HepG2 (cell line): ENCODE measurements around the gene MALT1. TPM values are rescaled to one million over a fixed set of nuclear protein-coding genes. Genes with fewer than 3 reads are reported as not detected.

ENCODE experiments used
- ATAC-seq: fragments of 200-7000 bp; cut with Tn5 transposase; 3 replicates; pipeline ENCODE4 v1.9.1; 2020; ENCODE audit warnings: mild to moderate bottlenecking, moderate library complexity
- BruUV-seq: library from RNA; stranded (reverse); fragments of 400-500 nt; replicated peaks from 2 replicates; lab custom pipeline; 2021; lab: Mats Ljungman, UMichigan
- CTCF ChIA-PET: fragments of 300-600 bp; formaldehyde crosslinking; extraction: SDS; loops from one replicate; lab custom pipeline; 2021; ENCODE audit warnings: low total read pairs, inconsistent platforms, low intra/inter-chr PET ratio; lab: Yijun Ruan, JAX
- POLR2A ChIA-PET: fragments of 350-600 bp; sonication (Branson Sonifier 250); formaldehyde crosslinking; loops from one replicate; lab custom pipeline; 2020; ENCODE audit warnings: antibody characterized with exemption, inconsistent platforms; lab: Yijun Ruan, JAX
- DNase-seq: peaks from one replicate; pipeline ENCODE4 v3.0.0-alpha.2; 2015; ENCODE audit warnings: low spot score
- FAIRE-seq: peaks from 3 replicates; lab custom pipeline; 2011; peaks lifted over from hg19 to GRCh38; lab: Jason Lieb, UNC
- H2AFZ ChIP-seq: one replicate; pipeline ENCODE4 v1.6.1; 2011; ENCODE audit warnings: low read length, inconsistent platforms
- H3K27ac ChIP-seq: fragments of 300-600 bp; 3 replicates; pipeline ENCODE4 v1.8.0; 2011; ENCODE audit warnings: mixed run types, mild to moderate bottlenecking, mixed read lengths, low read length, inconsistent platforms; ENCODE audit not compliant: insufficient read depth; ENCODE audit errors: extremely low read length
- H3K27me3 ChIP-seq, 2 experiments: fragments of 200-600 bp in 1 of 2; 2 replicates in 1 of 2; 3 replicates in 1 of 2; pipeline versions ENCODE4 v1.6.0 to v1.8.0; 2011; ENCODE audit warnings: low read length in 2 of 2, mild to moderate bottlenecking in 2 of 2, moderate library complexity in 2 of 2, inconsistent platforms in 1 of 2; ENCODE audit not compliant: insufficient read depth in 2 of 2, control insufficient read depth in 1 of 2
- H3K36me3 ChIP-seq, 2 experiments: fragments of 200-600 bp in 1 of 2; replicated peaks in 1 of 2; 2 replicates in 1 of 2; 3 replicates in 1 of 2; pipeline versions ENCODE4 v1.5.1 to v1.8.0; 2011; ENCODE audit warnings: low read length in 2 of 2, inconsistent platforms in 1 of 2; ENCODE audit not compliant: insufficient read depth in 2 of 2, control insufficient read depth in 1 of 2
- H3K4me1 ChIP-seq: 2 replicates; pipeline ENCODE4 v1.5.1; 2012; ENCODE audit warnings: low read length, inconsistent platforms; ENCODE audit not compliant: insufficient read depth
- H3K4me2 ChIP-seq: 2 replicates; pipeline ENCODE4 v1.6.0; 2011; ENCODE audit warnings: low read depth, low read length, inconsistent platforms
- H3K4me3 ChIP-seq, 3 experiments: fragments of 200-600 bp in 1 of 3; sonication (generic), shearing (Covaris generic) in 1 of 3; replicated peaks in 1 of 3; 2 replicates each; pipeline ENCODE4 v1.5.1; 2011 to 2016; ENCODE audit warnings: low read length in 3 of 3, inconsistent platforms in 2 of 3, low read depth in 2 of 3, mild to moderate bottlenecking in 2 of 3, control low read depth in 1 of 3, mixed read lengths in 1 of 3; ENCODE audit not compliant: insufficient read depth in 1 of 3
- H3K79me2 ChIP-seq: one replicate; pipeline ENCODE4 v1.6.1; 2011; ENCODE audit warnings: low read length, inconsistent platforms; ENCODE audit not compliant: insufficient read depth
- H3K9ac ChIP-seq: 2 replicates; pipeline ENCODE4 v1.6.0; 2011; ENCODE audit warnings: mild to moderate bottlenecking, low read depth, low read length, inconsistent platforms; ENCODE audit not compliant: insufficient read depth
- H3K9me3 ChIP-seq: 2 replicates; pipeline ENCODE4 v1.5.1; 2012; ENCODE audit warnings: mild to moderate bottlenecking, low read length
- H4K20me1 ChIP-seq: 2 replicates; pipeline ENCODE4 v1.6.0; 2011; ENCODE audit warnings: inconsistent platforms, mild to moderate bottlenecking, low read length, moderate library complexity; ENCODE audit not compliant: insufficient read depth
- DNMT3B ChIP-seq: conservative IDR thresholded peaks from 2 replicates; pipeline ENCODE4 v1.6.1; 2016; ENCODE audit warnings: missing biosample characterization, control low read depth
- GABPA ChIP-seq, 2 experiments: IDR thresholded peaks; 2 replicates each; pipeline ENCODE4 v1.6.1; 2011 to 2016; ENCODE audit warnings: low read depth in 2 of 2, low read length in 1 of 2, missing biosample characterization in 1 of 2, missing genetic modification characterization in 1 of 2
- HIVEP1 ChIP-seq: sonication (generic); formaldehyde crosslinking; IDR thresholded peaks from 2 replicates; pipeline ENCODE4 v1.4.0; 2020; ENCODE audit warnings: mild to moderate bottlenecking, missing genetic modification reagents
- MAF1 ChIP-seq: sonication (generic); formaldehyde crosslinking; IDR thresholded peaks from 2 replicates; pipeline ENCODE4 v1.5.0; 2020; ENCODE audit warnings: missing genetic modification reagents, borderline replicate concordance
- RAD51 ChIP-seq: fragments of 450-650 bp; IDR thresholded peaks from 2 replicates; pipeline ENCODE4 v1.6.1; 2016; ENCODE audit warnings: borderline replicate concordance
- SPEN ChIP-seq: sonication (generic); formaldehyde crosslinking; IDR thresholded peaks from 2 replicates; pipeline ENCODE4 v1.5.1; 2020; ENCODE audit warnings: low read depth, mild to moderate bottlenecking, missing genetic modification reagents
- ZBTB3 ChIP-seq: sonication (generic); formaldehyde crosslinking; IDR thresholded peaks from 2 replicates; pipeline ENCODE4 v1.4.0; 2020; ENCODE audit warnings: low read depth, mild to moderate bottlenecking, moderate library complexity, missing genetic modification reagents, borderline replicate concordance
- ZIK1 ChIP-seq: sonication (generic); formaldehyde crosslinking; IDR thresholded peaks from 2 replicates; pipeline ENCODE4 v1.5.0; 2020; ENCODE audit warnings: mild to moderate bottlenecking, low read depth, missing genetic modification reagents, borderline replicate concordance
- WGBS: methylation state at CpG from one replicate; pipeline ENCODE4 v1.1.6; 2017; ENCODE audit warnings: low lambda C conversion rate; 5-methylcytosine and 5-hydroxymethylcytosine counted together
- in situ Hi-C: cut with HindIII; loops from 2 replicates; pipeline ENCODE4 v1.10.0; 2017; ENCODE audit warnings: low pct_unique_long_range_greater_than_20kb; ENCODE audit not compliant: extremely low pct_ligation_motif_present
- intact Hi-C: fragments of 100-400 bp; cut with micrococcal nuclease; formaldehyde crosslinking; loops from one replicate; pipeline ENCODE4 v1.10.0; 2022; ENCODE audit not compliant: unreplicated experiment
- polyA plus RNA-seq, 8 experiments: library from polyadenylated mRNA; depleted of rRNA in 3 of 8; stranded (reverse) in 7 of 8; unstranded in 1 of 8; fragments of >200 nt; fragmentation: Illumina TruSeq in 4 of 8; extraction: Trizol in 4 of 8; gene quantifications; 2 replicates each; pipeline versions ENCODE4 v1.2.1 to v1.2.3, GENCODE V29; 2011 to 2016; ENCODE audit warnings: low read depth in 4 of 8, missing spikeins in 1 of 8, mixed read lengths in 1 of 8; ENCODE audit not compliant: insufficient read depth in 1 of 8
- total RNA-seq, 5 experiments: library from RNA; depleted of rRNA; stranded (reverse); fragments of >200 nt; fragmentation: Illumina TruSeq; extraction: Trizol; gene quantifications; 2 replicates each; pipeline ENCODE4 v1.2.3, GENCODE V29; 2016; ENCODE audit warnings: low read depth in 1 of 5
- TF ChIP-seq, protein P1 (sequence below): sonication (generic); formaldehyde crosslinking; conservative IDR thresholded peaks from 2 replicates; pipeline ENCODE4 v1.8.0; 2022; ENCODE audit warnings: mild to moderate bottlenecking, moderate library complexity, missing genetic modification reagents
- TF ChIP-seq, protein P2 (sequence below): sonication (generic); formaldehyde crosslinking; IDR thresholded peaks from 2 replicates; pipeline ENCODE4 v1.5.0; 2020; ENCODE audit warnings: mild to moderate bottlenecking, missing genetic modification reagents, borderline replicate concordance

Gene MALT1
- total and polyA plus RNA-seq, 2 of the 13 experiments (the other 11 are each of a cell fraction or from before 2014, with no cell fraction given): 43.9 to 89.0 TPM

DNA sequence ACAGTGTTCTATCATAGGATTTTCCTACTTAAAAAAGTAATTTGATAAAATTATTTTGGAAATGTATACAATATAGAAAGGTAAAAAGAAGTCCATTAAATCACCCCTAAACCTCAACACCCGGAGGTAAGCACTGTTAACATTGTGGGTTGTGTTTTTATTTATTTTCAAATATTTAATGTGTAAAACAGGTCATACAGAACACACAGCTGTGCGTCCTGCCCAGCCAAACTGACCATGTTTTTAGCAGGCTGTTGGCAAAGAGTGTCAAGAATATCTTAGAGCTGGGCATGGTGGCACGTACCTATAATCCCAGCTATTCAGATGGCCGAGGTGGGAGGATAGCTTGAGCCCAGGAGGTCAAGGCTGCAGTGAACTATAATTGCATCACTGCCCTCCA lies 114.6 kb downstream of the MALT1 start (continued):
- no peak for TF ChIP-seq MAF1 (CRISPR knock-in tag)
- no peak for TF ChIP-seq SPEN (CRISPR knock-in tag)

DNA sequence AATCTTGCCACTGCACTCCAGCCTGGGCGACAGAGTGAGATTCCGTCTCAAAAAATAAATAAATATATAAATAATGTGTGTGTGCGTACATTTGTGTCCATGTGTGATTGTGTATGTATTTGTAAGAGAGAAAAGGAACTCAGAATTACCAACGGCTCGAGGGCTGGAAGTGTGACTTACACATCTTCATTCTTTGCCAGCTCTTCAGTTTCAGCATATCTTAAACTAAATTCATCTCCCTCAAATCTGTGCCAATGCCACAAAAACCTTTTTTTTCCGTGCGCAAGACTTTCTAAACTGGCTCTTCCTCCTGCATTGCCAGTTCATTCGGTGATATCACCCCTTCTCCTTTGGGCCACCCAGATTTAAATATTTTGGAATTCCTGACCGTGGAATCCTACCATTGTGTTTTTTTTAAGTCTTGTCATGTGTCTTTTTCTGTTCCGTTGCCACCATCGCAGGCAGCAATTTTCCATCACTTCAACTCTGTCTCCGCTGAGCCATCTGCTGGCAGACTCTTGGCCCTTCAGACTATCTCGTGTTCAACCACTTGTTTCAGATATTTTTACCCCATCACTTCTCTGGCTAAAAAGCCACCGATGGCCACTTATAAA lies 116.4 kb downstream of the MALT1 start:
- intact Hi-C loops (no loop called here), in situ Hi-C loops (loop anchor here (10.0 kb wide), 1 partner anchor 267 kb away; no protein-coding TSS in a partner anchor)
- Histone ChIP-seq H3K9me3 (no peaks in the 10 kb centered on the region), H3K36me3 (no peaks in the 10 kb centered on the region), H3K4me1 (peaks cover 13% of the 10 kb centered on the region; the same call in 1 of the 2 replicates), H3K9ac (no peak overlapping the region), H3K4me3 (no peak overlapping the region), H3K4me2 (no peak overlapping the region), H3K27ac (no peak overlapping the region), H4K20me1 (no peaks in the 10 kb centered on the region), H3K79me2 (no peaks in the 10 kb centered on the region), H2AFZ (no peak overlapping the region), H3K27me3 (peaks cover 1 to 32% of the 10 kb centered on the region in 2 experiments; a peak in 2 of 5 replicates)
- no peak for DNase-seq
- WGBS: 68% methylated on average over 14 of the region's 14 CpGs
- no peak for FAIRE-seq
- CTCF ChIA-PET: no interaction called here
- ATAC-seq: no peak
- POLR2A ChIA-PET: no interaction called here
- BruUV-seq: no TSS peak
- TF ChIP-seq, protein P1, sequence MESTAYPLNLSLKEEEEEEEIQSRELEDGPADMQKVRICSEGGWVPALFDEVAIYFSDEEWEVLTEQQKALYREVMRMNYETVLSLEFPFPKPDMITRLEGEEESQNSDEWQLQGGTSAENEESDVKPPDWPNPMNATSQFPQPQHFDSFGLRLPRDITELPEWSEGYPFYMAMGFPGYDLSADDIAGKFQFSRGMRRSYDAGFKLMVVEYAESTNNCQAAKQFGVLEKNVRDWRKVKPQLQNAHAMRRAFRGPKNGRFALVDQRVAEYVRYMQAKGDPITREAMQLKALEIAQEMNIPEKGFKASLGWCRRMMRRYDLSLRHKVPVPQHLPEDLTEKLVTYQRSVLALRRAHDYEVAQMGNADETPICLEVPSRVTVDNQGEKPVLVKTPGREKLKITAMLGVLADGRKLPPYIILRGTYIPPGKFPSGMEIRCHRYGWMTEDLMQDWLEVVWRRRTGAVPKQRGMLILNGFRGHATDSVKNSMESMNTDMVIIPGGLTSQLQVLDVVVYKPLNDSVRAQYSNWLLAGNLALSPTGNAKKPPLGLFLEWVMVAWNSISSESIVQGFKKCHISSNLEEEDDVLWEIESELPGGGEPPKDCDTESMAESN (CRISPR knock-in tag): no peak
- TF ChIP-seq ZBTB3 (no peak), GABPA (IDR thresholded peaks at IDR 0.05; ENCODE audit: low read depth, low read length) (no peak), GABPA (CRISPR knock-in tag; IDR thresholded peaks at IDR 0.05; ENCODE audit: low read depth) (no peak), DNMT3B (CRISPR knock-in tag) (no peak), HIVEP1 (CRISPR knock-in tag) (no peak), ZIK1 (CRISPR knock-in tag) (no peak), RAD51 (no peak)
- TF ChIP-seq, protein P2, sequence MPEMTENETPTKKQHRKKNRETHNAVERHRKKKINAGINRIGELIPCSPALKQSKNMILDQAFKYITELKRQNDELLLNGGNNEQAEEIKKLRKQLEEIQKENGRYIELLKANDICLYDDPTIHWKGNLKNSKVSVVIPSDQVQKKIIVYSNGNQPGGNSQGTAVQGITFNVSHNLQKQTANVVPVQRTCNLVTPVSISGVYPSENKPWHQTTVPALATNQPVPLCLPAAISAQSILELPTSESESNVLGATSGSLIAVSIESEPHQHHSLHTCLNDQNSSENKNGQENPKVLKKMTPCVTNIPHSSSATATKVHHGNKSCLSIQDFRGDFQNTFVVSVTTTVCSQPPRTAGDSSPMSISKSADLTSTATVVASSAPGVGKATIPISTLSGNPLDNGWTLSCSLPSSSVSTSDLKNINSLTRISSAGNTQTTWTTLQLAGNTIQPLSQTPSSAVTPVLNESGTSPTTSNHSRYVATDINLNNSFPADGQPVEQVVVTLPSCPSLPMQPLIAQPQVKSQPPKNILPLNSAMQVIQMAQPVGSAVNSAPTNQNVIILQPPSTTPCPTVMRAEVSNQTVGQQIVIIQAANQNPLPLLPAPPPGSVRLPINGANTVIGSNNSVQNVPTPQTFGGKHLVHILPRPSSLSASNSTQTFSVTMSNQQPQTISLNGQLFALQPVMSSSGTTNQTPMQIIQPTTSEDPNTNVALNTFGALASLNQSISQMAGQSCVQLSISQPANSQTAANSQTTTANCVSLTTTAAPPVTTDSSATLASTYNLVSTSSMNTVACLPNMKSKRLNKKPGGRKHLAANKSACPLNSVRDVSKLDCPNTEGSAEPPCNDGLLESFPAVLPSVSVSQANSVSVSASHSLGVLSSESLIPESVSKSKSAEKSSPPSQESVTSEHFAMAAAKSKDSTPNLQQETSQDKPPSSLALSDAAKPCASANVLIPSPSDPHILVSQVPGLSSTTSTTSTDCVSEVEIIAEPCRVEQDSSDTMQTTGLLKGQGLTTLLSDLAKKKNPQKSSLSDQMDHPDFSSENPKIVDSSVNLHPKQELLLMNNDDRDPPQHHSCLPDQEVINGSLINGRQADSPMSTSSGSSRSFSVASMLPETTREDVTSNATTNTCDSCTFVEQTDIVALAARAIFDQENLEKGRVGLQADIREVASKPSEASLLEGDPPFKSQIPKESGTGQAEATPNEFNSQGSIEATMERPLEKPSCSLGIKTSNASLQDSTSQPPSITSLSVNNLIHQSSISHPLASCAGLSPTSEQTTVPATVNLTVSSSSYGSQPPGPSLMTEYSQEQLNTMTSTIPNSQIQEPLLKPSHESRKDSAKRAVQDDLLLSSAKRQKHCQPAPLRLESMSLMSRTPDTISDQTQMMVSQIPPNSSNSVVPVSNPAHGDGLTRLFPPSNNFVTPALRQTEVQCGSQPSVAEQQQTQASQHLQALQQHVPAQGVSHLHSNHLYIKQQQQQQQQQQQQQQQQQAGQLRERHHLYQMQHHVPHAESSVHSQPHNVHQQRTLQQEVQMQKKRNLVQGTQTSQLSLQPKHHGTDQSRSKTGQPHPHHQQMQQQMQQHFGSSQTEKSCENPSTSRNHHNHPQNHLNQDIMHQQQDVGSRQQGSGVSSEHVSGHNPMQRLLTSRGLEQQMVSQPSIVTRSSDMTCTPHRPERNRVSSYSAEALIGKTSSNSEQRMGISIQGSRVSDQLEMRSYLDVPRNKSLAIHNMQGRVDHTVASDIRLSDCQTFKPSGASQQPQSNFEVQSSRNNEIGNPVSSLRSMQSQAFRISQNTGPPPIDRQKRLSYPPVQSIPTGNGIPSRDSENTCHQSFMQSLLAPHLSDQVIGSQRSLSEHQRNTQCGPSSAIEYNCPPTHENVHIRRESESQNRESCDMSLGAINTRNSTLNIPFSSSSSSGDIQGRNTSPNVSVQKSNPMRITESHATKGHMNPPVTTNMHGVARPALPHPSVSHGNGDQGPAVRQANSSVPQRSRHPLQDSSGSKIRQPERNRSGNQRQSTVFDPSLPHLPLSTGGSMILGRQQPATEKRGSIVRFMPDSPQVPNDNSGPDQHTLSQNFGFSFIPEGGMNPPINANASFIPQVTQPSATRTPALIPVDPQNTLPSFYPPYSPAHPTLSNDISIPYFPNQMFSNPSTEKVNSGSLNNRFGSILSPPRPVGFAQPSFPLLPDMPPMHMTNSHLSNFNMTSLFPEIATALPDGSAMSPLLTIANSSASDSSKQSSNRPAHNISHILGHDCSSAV: no peak
